H1 (cell line): ENCODE measurements around the gene HM13. TPM values are rescaled to one million over a fixed set of nuclear protein-coding genes. Genes with fewer than 3 reads are reported as not detected.

Experiments used
- ASH2L ChIP-seq: fragments of 200-600, 300-600 bp; sonication (generic); IDR thresholded peaks from one replicate; pipeline ENCODE4 v1.7.1; 2017; ENCODE audit warnings: low read length
- CHD1 ChIP-seq: IDR thresholded peaks from 2 replicates; pipeline ENCODE4 v1.6.1; 2012; ENCODE audit warnings: low read depth, low read length, improper control_type of control experiment
- CHD7 ChIP-seq: fragments of 300-600 bp; sonication (generic); IDR thresholded peaks from 2 replicates; pipeline ENCODE4 v1.7.1; 2012; ENCODE audit warnings: low read length, moderate library complexity, mild to moderate bottlenecking, inconsistent platforms; ENCODE audit not compliant: insufficient replicate concordance
- CTCF ChIP-seq, 3 experiments: IDR thresholded peaks; 1 replicate in 2 of 3; 2 replicates in 1 of 3; pipeline versions ENCODE4 v1.5.1 to v1.6.1; 2011; ENCODE audit warnings: low read length in 3 of 3, mild to moderate bottlenecking in 3 of 3, inconsistent platforms in 2 of 3, low read depth in 1 of 3, moderate library complexity in 1 of 3; ENCODE audit not compliant: insufficient read depth in 1 of 3; ENCODE audit errors: control extremely low read depth in 1 of 3
- SAP30 ChIP-seq: fragments of 300-600 bp; sonication (generic); IDR thresholded peaks from 2 replicates; pipeline ENCODE4 v1.7.1; 2012; ENCODE audit warnings: low read length, moderate library complexity, mild to moderate bottlenecking, inconsistent platforms; ENCODE audit not compliant: insufficient read depth, insufficient replicate concordance
- SRF ChIP-seq: IDR thresholded peaks from 2 replicates; pipeline ENCODE4 v1.6.1; 2011; ENCODE audit warnings: mild to moderate bottlenecking, low read depth, low read length, moderate library complexity
- polyA plus RNA-seq, 7 experiments: library from polyadenylated mRNA; depleted of rRNA in 3 of 7; stranded (reverse) in 5 of 7; unstranded in 2 of 7; fragments of >200 nt in 5 of 7; fragments of 200-250 nt in 2 of 7; gene quantifications; 1 replicate in 5 of 7; 2 replicates in 1 of 7; 4 replicates in 1 of 7; pipeline versions ENCODE4 v1.2.1 to v1.2.3, GENCODE V29; 2011 to 2013; ENCODE audit warnings: missing spikeins in 2 of 7, mixed read lengths in 2 of 7
- total RNA-seq: library from RNA; stranded (reverse); fragmentation: NEBNext Ultra II Directional; extraction: Animal tissue kit (Norgen Biotek cat#: 25700); gene quantifications from 2 replicates; pipeline ENCODE4 v1.2.1, GENCODE V29; 2021
- TF ChIP-seq, protein P1 (sequence below): IDR thresholded peaks from 2 replicates; pipeline ENCODE4 v1.6.1; 2011; ENCODE audit warnings: low read depth, mild to moderate bottlenecking, low read length; ENCODE audit not compliant: insufficient read depth

HM13 gene
- total and polyA plus RNA-seq, 2 of the 8 experiments (the other 6 are each of a cell fraction or from before 2014, with no cell fraction given), result 118 to 183 TPM

GRCh38 chr20:31548820-31549512 lies 34.7 kb downstream of the HM13 start (continued):
- TF ChIP-seq CHD7 (no peak), CHD1 (no peak), SRF (no peak), SAP30 (no peak), CTCF (IDR thresholded peaks at IDR 0.05; ENCODE audit: control extremely low read depth in 1 of 3, insufficient read depth in 1 of 3, low read depth in 1 of 3, low read length in 3 of 3) (no peak), ASH2L (no peak)
- TF ChIP-seq, protein P1, sequence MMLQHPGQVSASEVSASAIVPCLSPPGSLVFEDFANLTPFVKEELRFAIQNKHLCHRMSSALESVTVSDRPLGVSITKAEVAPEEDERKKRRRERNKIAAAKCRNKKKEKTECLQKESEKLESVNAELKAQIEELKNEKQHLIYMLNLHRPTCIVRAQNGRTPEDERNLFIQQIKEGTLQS, result no peak
